Measurements from ENCODE around the gene SEC11C.

DNA sequence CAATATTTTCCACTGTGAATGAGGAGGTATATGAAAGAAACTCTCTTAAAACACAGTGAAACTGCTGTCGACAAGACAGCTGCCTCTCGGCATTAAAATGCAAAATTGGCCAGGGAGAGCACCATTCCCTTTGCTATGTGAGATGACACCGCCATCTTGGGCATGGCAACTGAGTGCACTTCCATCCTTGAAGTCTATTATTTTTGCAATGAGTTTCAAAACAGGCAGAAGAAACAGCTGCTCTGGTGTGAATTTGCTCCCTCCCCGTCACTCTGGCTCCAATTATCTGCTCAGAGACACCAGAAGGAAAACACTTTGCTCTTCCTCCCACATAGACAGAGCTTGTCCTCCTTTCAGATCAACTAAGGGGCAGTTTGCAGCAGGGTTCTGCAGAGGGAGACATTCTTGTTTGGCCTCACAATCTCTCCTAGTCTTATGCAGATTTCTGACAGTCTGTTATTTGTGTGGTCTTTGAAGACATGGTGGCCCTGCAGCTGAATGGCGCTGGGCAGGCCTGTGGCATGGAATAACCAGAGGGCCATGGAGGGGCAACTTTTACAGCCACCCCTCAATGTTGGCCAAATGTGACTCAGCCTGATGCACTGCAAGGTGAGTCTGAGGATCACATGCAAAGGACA is 48.6 kb upstream of the SEC11C start:
- TF ChIP-seq, protein P1, sequence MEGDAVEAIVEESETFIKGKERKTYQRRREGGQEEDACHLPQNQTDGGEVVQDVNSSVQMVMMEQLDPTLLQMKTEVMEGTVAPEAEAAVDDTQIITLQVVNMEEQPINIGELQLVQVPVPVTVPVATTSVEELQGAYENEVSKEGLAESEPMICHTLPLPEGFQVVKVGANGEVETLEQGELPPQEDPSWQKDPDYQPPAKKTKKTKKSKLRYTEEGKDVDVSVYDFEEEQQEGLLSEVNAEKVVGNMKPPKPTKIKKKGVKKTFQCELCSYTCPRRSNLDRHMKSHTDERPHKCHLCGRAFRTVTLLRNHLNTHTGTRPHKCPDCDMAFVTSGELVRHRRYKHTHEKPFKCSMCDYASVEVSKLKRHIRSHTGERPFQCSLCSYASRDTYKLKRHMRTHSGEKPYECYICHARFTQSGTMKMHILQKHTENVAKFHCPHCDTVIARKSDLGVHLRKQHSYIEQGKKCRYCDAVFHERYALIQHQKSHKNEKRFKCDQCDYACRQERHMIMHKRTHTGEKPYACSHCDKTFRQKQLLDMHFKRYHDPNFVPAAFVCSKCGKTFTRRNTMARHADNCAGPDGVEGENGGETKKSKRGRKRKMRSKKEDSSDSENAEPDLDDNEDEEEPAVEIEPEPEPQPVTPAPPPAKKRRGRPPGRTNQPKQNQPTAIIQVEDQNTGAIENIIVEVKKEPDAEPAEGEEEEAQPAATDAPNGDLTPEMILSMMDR (IDR thresholded peaks at IDR 0.05): no peak
- TF ChIP-seq POLR2A (IDR thresholded peaks at IDR 0.05): no peak

All from adrenal gland (tissue), 5 donors.